ENCODE data around the gene SUGCT.

The SUGCT gene

GRCh38 chr7:40887099-40887498, 752.3 kb downstream of the SUGCT start:
- H3K36me3 ChIP-seq (ENCODE audit: insufficient read depth, low read length) = no peaks in the 10 kb centered on the region
- no peak overlapping the region for H3K4me3 ChIP-seq (ENCODE audit: low read length, poor library complexity, severe bottlenecking)
- no peak overlapping the region for H2AFZ ChIP-seq (ENCODE audit: low read length)
- H4K20me1 ChIP-seq (ENCODE audit: insufficient read depth, low read length, poor library complexity, severe bottlenecking) = no peaks in the 10 kb centered on the region
- peaks cover 2% of the 10 kb centered on the region; the same call in 1 of the 2 replicates for H3K9me3 ChIP-seq (ENCODE audit: insufficient read depth, low read depth, low read length)
- H3F3A ChIP-seq (ENCODE audit: low read depth) = no peaks in the 10 kb centered on the region
- H3K9me2 ChIP-seq (replicated peaks; ENCODE audit: low read depth, low read length) = no peaks in the 10 kb centered on the region
- TF ChIP-seq EZH2phosphoT487 (IDR thresholded peaks at IDR 0.05; ENCODE audit: borderline replicate concordance) = no peak
- TF ChIP-seq, protein P1, sequence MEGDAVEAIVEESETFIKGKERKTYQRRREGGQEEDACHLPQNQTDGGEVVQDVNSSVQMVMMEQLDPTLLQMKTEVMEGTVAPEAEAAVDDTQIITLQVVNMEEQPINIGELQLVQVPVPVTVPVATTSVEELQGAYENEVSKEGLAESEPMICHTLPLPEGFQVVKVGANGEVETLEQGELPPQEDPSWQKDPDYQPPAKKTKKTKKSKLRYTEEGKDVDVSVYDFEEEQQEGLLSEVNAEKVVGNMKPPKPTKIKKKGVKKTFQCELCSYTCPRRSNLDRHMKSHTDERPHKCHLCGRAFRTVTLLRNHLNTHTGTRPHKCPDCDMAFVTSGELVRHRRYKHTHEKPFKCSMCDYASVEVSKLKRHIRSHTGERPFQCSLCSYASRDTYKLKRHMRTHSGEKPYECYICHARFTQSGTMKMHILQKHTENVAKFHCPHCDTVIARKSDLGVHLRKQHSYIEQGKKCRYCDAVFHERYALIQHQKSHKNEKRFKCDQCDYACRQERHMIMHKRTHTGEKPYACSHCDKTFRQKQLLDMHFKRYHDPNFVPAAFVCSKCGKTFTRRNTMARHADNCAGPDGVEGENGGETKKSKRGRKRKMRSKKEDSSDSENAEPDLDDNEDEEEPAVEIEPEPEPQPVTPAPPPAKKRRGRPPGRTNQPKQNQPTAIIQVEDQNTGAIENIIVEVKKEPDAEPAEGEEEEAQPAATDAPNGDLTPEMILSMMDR (conservative IDR thresholded peaks at IDR 0.05; ENCODE audit: low read length) = no peak
- no peaks in the 10 kb centered on the region for H3K79me2 ChIP-seq (ENCODE audit: insufficient read depth, low read length)
- no peaks in the 10 kb centered on the region for H3K4me1 ChIP-seq (ENCODE audit: insufficient read depth, low read length, poor library complexity, severe bottlenecking)
- H3K4me2 ChIP-seq (ENCODE audit: low read depth, low read length, poor library complexity, severe bottlenecking) = no peak overlapping the region
- no peak overlapping the region for H3K9ac ChIP-seq (ENCODE audit: low read depth, low read length, poor library complexity, severe bottlenecking)
- no peaks in the 10 kb centered on the region for H3K27me3 ChIP-seq (ENCODE audit: insufficient read depth, low read length, poor library complexity, severe bottlenecking)

DNA sequence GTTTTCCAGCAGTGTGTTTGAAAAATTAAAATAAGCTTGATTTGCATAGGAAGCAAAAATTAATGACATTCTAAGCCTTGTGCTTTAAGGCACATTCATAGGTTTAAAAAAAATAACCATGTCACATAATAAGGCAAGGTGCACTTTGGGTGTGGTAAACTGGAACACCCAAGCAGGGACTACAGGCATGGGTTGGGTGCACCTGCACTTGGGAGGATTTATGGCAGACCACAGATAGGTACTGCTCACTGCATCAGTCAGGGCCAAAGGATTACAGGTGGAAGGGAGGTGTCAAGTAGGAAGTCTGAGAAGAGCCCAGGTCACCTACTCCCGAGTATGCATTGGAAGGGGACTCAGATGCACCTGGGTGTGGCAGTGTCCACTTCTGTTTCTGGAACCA, 753.7 kb downstream of the SUGCT start:
- H3F3A ChIP-seq (ENCODE audit: low read depth) = no peaks in the 10 kb centered on the region
- no peak overlapping the region for H3K4me3 ChIP-seq (ENCODE audit: low read length, poor library complexity, severe bottlenecking)
- no peaks in the 10 kb centered on the region for H3K79me2 ChIP-seq (ENCODE audit: insufficient read depth, low read length)
- no peaks in the 10 kb centered on the region for H3K9me2 ChIP-seq (replicated peaks; ENCODE audit: low read depth, low read length)
- H3K4me1 ChIP-seq (ENCODE audit: insufficient read depth, low read length, poor library complexity, severe bottlenecking) = no peaks in the 10 kb centered on the region
- H2AFZ ChIP-seq (ENCODE audit: low read length) = no peak overlapping the region
- no peaks in the 10 kb centered on the region for H3K27me3 ChIP-seq (ENCODE audit: insufficient read depth, low read length, poor library complexity, severe bottlenecking)
- TF ChIP-seq EZH2phosphoT487 (IDR thresholded peaks at IDR 0.05; ENCODE audit: borderline replicate concordance) = no peak
- TF ChIP-seq, protein P1 (conservative IDR thresholded peaks at IDR 0.05; ENCODE audit: low read length) = no peak
- no peak overlapping the region for H3K9ac ChIP-seq (ENCODE audit: low read depth, low read length, poor library complexity, severe bottlenecking)
- no peak overlapping the region for H3K4me2 ChIP-seq (ENCODE audit: low read depth, low read length, poor library complexity, severe bottlenecking)
- H3K36me3 ChIP-seq (ENCODE audit: insufficient read depth, low read length) = no peaks in the 10 kb centered on the region
- peaks cover 2% of the 10 kb centered on the region; the same call in 1 of the 2 replicates for H3K9me3 ChIP-seq (ENCODE audit: insufficient read depth, low read depth, low read length)
- no peaks in the 10 kb centered on the region for H4K20me1 ChIP-seq (ENCODE audit: insufficient read depth, low read length, poor library complexity, severe bottlenecking)

DNA sequence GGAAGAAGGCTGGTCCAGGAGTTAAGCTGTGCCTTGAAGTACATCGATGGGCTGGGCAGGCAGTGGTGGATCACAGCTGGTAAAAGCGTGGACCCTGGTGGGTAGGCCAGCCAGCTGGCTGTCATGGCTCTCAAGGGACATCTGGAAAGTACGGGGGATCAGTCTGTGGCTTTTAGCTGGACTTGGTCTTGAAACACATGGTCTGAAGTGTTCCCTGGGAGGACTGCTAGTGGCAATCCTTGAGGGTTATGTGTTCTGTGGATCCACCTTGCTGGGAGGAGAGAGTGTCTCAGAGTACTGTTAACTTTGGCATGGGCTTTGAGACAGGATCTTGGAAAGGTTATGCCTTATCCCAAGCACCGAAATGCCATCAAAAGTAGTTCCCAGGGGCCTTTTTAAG, 754.3 kb downstream of the SUGCT start:
- Histone ChIP-seq H3K27me3 (ENCODE audit: insufficient read depth, low read length, poor library complexity, severe bottlenecking) (no peaks in the 10 kb centered on the region), H3K4me1 (ENCODE audit: insufficient read depth, low read length, poor library complexity, severe bottlenecking) (no peaks in the 10 kb centered on the region), H3K79me2 (ENCODE audit: insufficient read depth, low read length) (no peaks in the 10 kb centered on the region), H4K20me1 (ENCODE audit: insufficient read depth, low read length, poor library complexity, severe bottlenecking) (no peaks in the 10 kb centered on the region), H3K4me2 (ENCODE audit: low read depth, low read length, poor library complexity, severe bottlenecking) (no peak overlapping the region), H2AFZ (ENCODE audit: low read length) (no peak overlapping the region), H3K36me3 (ENCODE audit: insufficient read depth, low read length) (no peaks in the 10 kb centered on the region), H3K4me3 (ENCODE audit: low read length, poor library complexity, severe bottlenecking) (no peak overlapping the region), H3K9ac (ENCODE audit: low read depth, low read length, poor library complexity, severe bottlenecking) (no peak overlapping the region), H3F3A (ENCODE audit: low read depth) (no peaks in the 10 kb centered on the region), H3K9me3 (ENCODE audit: insufficient read depth, low read depth, low read length) (peaks cover 2% of the 10 kb centered on the region; the same call in 1 of the 2 replicates), H3K9me2 (replicated peaks; ENCODE audit: low read depth, low read length) (no peaks in the 10 kb centered on the region)
- TF ChIP-seq, protein P1 (conservative IDR thresholded peaks at IDR 0.05; ENCODE audit: low read length) = no peak
- no peak for TF ChIP-seq EZH2phosphoT487 (IDR thresholded peaks at IDR 0.05; ENCODE audit: borderline replicate concordance)
